GM19328 (cell line): ENCODE results near the gene JAKMIP2.

Experiments used
- ATAC-seq: cut with Tn5 transposase; IDR thresholded peaks from one replicate; pipeline ENCODE4 v1.9.1; 2021; ENCODE audit warnings: mild to moderate bottlenecking, moderate library complexity; ENCODE audit not compliant: unreplicated experiment

The JAKMIP2 gene

DNA sequence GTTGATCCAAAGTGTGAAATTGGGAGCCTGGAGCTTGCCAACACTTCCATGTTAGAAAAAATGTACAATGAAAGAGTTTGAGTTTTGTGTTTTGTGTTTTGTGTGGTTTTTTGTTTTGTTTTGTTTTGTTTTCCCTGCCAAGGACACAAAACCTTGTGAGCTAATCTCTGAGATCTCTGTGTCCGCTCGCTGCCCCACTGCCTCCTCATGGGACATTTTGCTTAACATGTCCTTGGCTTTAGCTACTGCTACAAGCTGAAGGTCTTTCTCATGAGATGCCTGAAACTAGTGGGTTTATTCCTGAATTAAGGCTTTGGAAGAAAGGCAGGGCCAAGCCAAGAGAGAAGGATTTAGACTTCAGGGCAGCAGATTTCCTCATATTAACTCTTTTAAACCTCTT lies 7.3 kb upstream of the JAKMIP2 start:
- ATAC-seq: no peak

- no peak for ATAC-seq
These were observed 5.5 kb upstream of the JAKMIP2 start for GRCh38 chr5:147788023-147788422.

GRCh38 chr5:147786142-147786541 lies 3.6 kb upstream of the JAKMIP2 start:
- no peak for ATAC-seq

DNA sequence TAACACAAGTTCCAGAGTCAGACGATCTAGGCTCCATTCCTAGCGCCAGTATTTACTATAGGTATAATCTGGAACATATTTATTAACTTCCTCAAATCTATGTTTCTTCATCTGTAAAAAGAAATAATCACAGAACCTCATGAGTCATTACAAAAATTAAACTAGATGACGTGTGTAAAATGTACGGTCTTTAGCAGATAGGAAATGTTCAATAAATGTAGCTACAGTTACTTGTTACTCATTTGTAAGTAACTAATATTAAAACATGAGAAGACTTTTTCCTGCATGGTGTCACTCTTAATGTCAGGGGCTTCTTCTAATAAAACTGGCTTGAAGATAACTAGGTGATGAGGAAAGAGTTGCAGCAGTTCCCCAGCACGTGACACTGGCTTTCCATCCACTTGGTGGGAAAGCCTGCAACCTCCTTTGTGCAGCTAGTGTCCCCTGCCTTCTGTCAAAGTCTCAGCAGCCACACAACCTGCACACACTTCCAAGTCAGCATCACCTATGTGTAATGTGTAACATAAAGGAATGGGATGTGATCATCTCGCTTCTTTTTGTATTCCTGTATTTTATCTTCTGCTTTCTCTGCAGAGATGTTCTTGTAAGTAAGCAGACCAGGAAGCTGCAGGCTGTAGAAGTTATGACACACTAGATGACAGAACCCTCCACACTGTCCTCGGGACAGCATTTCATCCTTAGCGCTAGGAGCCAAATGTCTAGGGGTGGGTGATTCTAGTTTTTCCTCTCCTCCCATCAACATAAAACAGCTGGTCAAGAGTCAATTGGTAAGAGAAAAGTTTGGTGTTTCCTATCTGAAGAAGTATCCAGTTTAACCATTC lies 1.8 kb upstream of the JAKMIP2 start:
- ATAC-seq: no peak

GRCh38 chr5:147780924-147781573 lies 1.5 kb downstream of the JAKMIP2 start:
- ATAC-seq: no peak

DNA sequence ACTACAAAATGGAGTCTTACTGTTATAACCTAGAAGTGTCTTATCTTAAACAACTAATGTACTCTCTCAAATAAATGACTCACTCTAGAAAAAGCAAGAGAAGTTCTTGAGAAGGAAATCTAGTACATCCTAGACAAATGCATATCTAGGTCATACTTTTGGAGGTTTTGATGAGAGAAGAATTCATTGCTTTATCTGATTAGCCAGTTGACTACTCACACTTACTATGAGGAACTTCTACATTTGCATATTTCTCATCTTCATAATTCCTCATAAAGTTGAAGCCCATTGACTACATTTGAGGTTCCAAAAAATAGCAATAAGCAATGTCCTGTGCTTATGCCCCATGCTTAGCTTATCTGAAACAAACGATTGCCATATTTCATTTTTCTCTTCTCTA lies 2.8 kb downstream of the JAKMIP2 start:
- ATAC-seq: no peak

DNA sequence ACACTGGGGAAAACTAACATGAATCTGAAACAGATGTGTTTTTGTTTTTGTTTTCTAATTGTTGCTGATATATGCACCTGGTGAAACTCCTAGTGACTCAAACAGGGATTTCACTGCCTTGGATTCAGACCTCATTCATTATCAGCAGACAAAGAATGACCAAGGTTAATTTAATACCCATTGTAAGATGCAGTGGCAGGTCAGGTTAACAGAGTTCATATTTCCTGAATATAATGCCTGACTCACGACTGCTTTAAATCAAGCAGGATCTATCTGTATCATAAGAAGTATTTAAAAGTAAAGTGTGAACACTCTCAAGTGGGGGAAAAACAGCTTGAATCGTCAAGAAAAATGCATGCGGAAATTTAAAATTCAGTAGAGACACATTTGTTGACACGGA lies 5.5 kb downstream of the JAKMIP2 start:
- ATAC-seq: no peak

DNA sequence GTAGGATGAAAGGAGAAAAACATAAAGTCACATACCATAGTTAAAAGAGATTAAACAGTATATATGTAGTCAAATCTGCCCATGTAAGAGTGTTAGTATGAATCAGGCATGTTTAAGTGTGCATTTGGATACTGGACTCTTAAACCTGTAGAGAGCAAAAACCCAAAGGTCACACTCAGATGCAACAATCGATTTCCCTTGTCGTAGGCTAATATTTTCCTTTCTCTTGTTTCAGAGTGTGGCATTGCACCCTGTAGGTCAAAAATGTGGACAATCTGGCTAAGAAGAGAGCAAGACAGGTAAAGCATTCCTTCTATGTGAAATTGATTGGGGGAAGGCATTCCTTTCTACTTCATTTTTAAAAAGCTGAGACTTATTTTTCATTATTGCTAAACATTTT lies 8.9 kb downstream of the JAKMIP2 start:
- ATAC-seq: no peak

- no peak for ATAC-seq
These were observed 9.4 kb downstream of the JAKMIP2 start for GRCh38 chr5:147773139-147773538.

DNA sequence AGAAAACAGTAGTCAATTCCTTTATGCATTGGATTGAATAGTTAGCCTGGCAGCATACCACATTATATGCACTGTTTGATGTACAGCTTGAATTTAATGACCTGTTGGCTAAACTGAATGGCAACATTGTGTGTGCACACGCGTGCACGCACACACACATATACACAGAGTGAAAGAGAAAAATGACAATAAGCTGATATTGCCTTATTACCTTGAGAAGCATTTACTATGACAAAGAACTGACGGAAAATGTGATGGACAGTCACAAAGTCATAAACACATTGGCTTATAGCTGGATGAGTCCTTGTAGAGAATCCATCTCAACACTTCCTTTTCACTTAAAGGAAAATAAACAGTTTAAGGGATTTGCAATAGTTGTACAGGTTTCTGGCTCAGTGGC lies 15.5 kb downstream of the JAKMIP2 start:
- no peak for ATAC-seq

GRCh38 chr5:147763791-147764525 lies 18.6 kb downstream of the JAKMIP2 start:
- no peak for ATAC-seq

GRCh38 chr5:147760086-147760875 lies 22.2 kb downstream of the JAKMIP2 start:
- no peak for ATAC-seq

DNA sequence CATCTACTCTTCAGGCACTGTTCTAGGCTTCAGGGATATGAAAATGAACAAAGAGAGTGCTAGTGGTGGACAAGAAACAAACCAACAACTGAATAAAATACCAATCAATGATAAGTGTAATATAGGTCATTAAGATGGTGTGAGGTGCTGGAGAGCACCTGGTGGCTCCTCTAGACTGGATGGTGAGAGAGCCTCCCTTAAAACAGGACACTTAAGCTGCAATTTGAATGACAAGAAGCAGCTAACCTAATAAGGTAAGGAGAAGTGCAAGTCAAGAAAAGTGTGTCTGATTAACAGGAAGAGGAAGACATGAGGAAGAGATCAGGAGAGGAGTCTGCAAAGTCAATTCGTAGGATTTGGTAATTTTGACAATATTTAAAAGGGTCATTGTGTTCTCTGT lies 23.1 kb downstream of the JAKMIP2 start:
- no peak for ATAC-seq

GRCh38 chr5:147756566-147756965 lies 26.0 kb downstream of the JAKMIP2 start:
- ATAC-seq: no peak

GRCh38 chr5:147754372-147755122 lies 28.0 kb downstream of the JAKMIP2 start:
- no peak for ATAC-seq

DNA sequence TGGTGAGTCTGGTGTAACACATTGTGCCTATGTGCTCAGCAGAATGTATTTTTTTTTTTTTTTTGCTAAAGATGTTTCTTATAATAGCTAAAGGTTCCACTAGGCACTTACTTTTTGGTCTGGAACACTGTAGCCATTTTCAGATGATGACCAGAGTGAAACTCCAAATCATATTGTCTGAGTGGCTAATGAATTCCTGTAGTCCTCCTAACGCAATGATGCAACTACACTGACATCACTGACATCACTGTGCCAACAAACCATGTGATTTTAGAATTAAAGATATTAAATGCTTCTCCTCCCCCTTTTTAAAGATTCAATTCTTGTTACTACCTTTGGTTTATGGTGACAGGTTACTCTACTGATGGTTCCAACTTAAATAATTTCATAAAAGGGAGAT lies 28.8 kb downstream of the JAKMIP2 start:
- no peak for ATAC-seq

DNA sequence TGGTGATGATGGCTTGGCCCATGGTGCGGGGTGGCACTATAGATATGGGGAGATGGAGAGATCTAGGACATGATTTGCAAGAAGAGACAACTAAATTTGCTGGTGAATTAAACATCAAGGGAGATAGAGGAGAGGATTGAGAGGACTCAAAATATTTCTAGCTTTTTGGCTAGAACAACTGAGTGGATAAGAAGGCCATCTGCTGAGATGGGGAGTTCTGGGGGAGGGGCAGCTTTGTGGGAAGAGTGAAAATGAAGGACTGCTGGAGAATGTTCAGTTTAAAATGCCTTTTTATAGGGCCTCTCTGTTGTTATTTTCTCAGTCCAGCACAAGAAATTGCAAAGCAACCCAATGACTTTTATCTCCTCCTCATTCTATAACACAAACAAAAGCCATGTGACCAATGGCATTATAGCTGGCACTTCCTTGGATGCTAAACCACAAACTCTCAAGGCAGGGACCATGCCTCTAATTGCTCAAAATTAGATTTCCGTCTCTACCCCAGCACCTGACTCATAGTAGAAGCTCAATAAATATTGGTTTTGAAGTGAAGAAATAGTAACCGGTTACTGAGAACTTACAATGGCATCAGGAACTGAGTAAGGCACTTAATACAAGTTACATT lies 29.8 kb downstream of the JAKMIP2 start:
- no peak for ATAC-seq

- no peak for ATAC-seq
These were observed 30.5 kb downstream of the JAKMIP2 start for GRCh38 chr5:147752033-147752432.

- no peak for ATAC-seq
These were observed 31.2 kb downstream of the JAKMIP2 start for GRCh38 chr5:147751156-147751830.
